Renal pelvis (tissue), 4 donors: ENCODE results near the gene SIAH1. TPM values are rescaled to one million over a fixed set of nuclear protein-coding genes. Genes with fewer than 3 reads are reported as not detected.
"Not testable (repeated sequence)": the region's sequence is repeated elsewhere in the genome, so short reads cannot be mapped to it uniquely, and the experiment has no call there.

Experiments used
- DNase-seq: peaks from one replicate; pipeline ENCODE4 v3.0.0-alpha.2; 2013
- polyA plus RNA-seq, 3 donors: library from polyadenylated mRNA; unstranded; fragments of 120-200 nt; gene quantifications; one replicate each; pipeline ENCODE4 v1.2.1, GENCODE V29; 2013; ENCODE audit not compliant: insufficient read length in 3 of 3

SIAH1 gene
- polyA plus RNA-seq, 3 donors = 48.0 to 48.8 (median 48.4) TPM

DNA sequence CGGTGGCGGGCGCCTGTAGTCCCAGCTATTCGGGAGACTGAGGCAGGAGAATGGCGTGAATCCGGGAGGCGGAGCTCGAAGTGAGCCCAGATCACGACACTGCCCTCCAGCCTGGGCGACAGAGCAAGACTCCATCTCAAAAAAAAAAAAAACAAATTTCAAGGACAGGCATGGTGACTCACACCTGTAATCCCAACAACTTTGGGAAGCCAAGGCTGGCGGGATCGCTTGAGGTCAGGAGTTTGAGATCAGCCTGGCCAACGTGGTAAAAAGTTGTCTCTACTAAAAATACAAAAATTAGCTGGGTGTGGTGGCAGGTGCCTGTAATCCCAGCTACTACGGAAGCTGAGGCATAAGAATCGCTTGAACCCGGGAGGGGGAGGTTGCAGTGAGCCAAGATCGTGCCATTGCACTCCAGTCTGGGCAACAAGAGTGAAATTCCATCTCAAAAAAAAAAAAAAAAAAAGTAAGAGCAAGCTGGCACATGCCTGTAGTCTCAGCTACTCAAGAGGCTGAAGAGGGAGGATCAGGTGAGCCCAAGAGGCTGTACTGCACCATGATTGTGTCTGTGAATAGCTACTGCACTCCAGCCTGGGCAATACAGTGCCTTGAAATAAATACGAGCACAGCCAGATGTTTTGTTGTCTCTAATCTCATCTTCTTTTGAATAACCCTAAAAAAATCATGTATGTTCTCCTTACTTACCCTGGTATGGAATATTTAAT lies 14.4 kb downstream of the SIAH1 start:
- DNase-seq = not testable (repeated sequence)

GRCh38 chr16:48370229-48370628 lies 15.0 kb downstream of the SIAH1 start:
- DNase-seq = no peak

GRCh38 chr16:48369765-48370164 lies 15.4 kb downstream of the SIAH1 start:
- no peak for DNase-seq

GRCh38 chr16:48367441-48368049 lies 17.7 kb downstream of the SIAH1 start:
- no peak for DNase-seq

GRCh38 chr16:48366165-48367093 lies 18.8 kb downstream of the SIAH1 start:
- DNase-seq = peak; percentile 28

- DNase-seq = peak; percentile 74
Observed at GRCh38 chr16:48365601-48366164, 19.5 kb downstream of the SIAH1 start.

DNA sequence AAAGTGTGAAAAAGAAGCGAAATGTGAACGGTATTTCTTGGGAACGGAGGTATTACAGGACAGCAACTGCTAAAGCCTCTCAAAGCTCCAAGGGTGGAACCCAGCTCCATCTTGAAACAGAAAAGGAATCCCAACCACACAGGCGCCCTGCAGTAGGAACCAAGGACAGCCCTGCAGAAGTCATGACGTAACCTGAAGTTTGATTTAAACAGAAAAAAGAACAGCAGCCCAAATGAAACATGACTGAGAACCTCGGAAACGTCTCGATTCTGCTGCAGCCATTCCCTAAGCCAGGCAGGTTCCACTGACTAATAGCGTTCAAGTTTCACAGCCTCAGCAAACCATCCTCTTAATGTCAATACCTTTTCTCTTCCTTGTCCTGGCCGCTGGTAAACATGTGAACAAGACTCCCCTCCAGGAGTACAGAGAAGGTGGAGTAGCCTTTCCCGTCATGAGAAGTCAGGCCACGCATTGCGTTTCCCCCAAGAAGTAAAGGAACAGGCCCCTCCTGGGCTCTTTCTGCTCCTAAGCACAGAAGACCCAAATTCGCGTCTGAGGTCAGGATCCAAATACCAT lies 20.1 kb downstream of the SIAH1 start:
- no peak for DNase-seq

DNA sequence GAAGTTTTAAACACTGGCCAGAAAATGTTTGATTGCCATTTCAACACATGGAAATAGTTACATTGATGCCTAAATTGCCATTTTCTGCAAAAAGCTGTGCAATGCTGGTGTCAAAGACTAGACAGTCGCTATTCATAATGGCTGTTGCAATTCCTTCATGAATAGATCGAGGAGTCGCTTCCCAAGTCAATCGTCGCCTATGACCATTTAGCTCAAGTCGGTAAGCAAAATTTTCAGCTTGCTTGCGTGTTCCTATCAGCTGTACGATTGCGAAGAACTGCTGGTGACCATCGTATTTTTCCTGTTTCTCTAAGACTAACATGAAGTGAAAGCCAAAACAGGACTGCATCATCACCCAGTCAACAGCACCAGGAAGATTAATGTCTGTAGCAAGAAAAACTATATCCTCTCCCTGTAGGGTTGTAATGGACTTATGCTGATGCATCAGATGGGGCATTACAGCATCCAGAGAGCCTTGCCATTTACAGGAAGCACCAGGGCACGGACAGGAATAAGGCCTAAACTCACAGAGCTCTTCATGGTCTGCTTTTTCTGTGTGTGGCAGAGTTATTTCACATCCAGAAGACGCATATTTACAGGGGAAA lies 23.6 kb downstream of the SIAH1 start:
- no peak for DNase-seq

- DNase-seq = no peak
Observed at GRCh38 chr16:48361012-48361411, 24.2 kb downstream of the SIAH1 start.

DNA sequence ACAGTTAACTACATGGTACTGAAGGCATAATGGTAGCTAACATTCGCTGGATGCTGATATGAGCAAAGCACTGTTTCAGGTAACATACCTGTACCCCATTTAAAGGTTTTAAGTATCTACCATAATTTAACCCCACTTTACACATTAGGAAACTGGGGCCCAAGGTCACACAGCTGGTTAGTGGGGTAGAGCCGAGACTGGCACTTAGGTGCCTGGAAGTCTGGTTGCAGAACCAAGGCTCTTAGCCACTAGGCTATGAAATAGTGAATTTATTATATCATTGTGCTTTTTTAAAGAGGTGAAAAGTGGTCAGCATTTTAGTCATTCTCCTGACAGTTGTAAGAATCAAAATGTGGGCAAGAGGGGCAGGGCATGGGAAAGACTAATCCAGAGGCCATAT lies 25.2 kb downstream of the SIAH1 start:
- DNase-seq = no peak

- DNase-seq = no peak
Observed at GRCh38 chr16:48358419-48358818, 26.8 kb downstream of the SIAH1 start.

DNA sequence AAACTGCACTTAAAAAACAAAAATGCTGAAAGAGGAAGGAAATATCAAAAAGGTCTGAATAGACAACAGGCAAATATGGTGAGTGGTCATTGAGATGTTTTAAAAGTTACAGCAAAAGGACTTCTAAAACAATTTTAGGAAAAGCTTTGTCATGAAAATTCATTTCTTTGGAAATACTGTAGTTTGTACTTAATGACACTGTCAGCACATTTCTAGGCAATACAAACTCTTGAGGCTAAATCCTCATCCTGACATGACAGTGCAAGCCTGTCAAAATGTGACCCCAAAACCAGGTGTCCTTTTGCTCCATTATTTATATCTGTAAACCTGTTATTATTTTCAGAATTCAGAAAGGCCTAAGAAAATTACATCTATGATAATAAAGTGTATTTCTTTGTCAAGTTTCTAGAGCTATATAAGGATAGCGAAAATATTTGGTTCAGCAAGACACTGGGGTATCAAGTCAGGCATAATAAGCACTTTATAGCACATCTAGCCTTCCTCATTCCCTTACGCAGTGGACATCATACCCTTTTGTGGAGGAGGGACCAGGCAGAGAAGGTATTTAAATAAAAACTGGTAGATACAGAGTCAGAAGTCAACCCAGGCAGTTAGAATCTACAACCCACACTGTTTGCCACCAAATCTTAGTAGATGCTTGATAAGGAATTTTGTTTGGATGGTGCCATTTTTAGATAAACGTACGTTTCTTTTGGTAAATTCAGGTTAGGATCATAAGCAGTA lies 28.4 kb downstream of the SIAH1 start:
- no peak for DNase-seq

DNA sequence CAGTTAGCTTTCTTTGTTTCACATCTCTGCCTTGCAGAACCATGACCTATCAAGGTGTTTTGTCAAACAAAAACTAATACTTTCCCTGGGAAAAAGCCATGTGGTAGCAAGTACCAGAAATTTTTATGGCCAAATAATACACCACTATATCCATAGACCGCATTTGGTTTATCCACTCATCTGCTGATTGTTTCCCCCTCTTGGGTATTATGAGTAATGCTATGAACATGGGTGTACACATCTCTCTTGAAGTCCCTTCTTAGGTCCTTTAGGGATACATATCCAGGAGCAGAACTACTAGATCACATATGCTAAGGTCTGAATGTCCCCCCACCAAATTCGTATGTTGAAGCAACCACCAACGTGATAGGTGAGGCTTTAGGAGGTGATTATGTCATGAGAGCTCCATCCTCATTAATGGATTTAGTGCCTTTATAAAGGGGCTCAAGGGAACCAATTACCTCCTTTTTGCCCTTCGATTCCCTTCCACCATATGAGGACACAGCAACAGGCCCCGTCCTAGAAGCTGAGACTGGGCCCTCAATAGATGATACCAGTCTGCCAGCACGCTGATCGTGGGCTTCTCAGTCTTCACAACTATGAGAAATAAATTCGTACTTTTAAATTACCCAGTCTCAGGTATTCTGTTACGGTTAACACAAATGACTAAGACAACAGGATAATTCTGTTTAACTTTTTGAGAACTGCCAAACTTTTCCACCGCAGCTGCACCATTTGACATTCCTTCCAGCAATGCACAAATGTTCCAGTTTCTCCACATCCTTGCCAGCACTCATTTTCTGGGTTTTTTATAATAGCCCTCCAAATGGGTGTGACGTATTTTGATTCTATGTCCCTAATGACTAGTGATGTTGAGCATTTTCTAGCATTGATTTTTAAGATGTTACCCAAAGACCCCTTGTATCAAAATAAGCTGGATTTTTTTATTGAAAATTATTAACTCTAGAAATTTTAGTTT lies 30.0 kb downstream of the SIAH1 start:
- DNase-seq = no peak

GRCh38 chr16:48354385-48354784 lies 30.8 kb downstream of the SIAH1 start:
- DNase-seq = not testable (repeated sequence)

- no peak for DNase-seq
Observed at GRCh38 chr16:48353565-48354163, 31.5 kb downstream of the SIAH1 start.

DNA sequence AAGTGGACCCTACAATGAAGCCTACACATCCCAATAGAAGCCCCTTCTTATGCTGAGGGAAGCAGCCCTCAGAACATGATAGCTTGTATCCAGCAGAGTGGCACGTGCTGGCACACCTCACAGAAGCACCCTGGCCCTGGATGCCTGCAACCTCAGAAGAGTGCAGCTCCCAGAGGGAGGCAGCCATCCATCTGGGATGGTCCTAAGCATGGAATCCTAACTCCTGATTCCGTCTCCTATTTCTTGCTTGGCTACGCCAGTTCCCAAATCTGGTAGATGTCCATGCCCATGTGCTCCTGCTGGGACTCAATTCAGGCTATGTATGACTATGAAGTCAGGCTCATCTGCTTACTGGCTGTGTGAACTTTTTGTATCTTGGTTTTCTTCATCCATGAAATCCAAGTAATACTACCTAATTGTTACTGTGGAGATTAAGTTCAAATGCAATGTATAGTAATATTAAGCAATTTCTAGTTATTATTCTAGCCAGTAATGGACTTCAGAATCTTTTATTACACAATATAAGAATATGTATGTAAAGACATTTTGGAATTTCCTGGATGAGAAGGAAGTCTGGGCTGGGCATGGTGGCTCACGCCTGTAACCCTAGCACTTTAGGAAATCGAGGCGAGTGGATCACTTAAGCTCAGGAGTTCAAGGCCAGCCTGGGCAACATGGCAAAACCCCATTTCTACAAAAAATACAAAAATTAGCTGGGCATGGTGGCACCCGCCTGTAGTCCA lies 32.4 kb downstream of the SIAH1 start:
- no peak for DNase-seq

GRCh38 chr16:48350736-48351135 lies 34.5 kb downstream of the SIAH1 start:
- DNase-seq = no peak

DNA sequence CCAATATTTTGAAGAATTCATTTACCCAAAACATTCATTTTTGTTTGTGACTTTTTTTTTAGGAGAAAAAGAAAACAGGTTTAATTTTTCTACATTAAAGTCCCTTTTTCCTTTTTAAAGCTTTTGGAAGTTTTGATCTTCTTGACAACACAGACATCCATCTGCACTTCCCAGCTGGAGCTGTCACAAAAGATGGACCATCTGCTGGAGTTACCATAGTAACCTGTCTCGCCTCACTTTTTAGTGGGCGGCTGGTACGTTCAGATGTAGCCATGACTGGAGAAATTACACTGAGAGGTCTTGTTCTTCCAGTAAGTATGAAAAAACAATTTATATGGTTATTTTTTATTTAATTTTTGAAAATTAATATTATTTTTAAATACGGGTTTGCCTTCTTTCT lies 37.2 kb downstream of the SIAH1 start:
- no peak for DNase-seq
